Measurements from ENCODE around the gene RAB17.

The RAB17 gene

GRCh38 chr2:237616734-237617586, 26.4 kb upstream of the RAB17 start:
- POLR2A ChIA-PET: no interaction called here
- H3K4me3 ChIP-seq (ENCODE audit: low read depth, low read length): no peak overlapping the region; the same call in 1 of the 2 replicates
- peak; percentile 58 for DNase-seq (ENCODE audit: low read depth, low spot score)

GRCh38 chr2:237616373-237616733, 25.8 kb upstream of the RAB17 start:
- ChIA-PET CTCF (interaction anchor here (1.1 to 1.8 kb wide), 5 partner anchors 14 to 129 kb away, joined by 3 to 10 read pairs (median 4); no protein-coding TSS in a partner anchor), POLR2A (no interaction called here)
- no peak overlapping the region for H3K4me3 ChIP-seq (ENCODE audit: low read depth, low read length)
- TF ChIP-seq CTCF (IDR thresholded peaks at IDR 0.05; ENCODE audit: insufficient read depth, low read length, missing control alignments): no peak
- DNase-seq (ENCODE audit: low read depth, low spot score): no peak

More at GRCh38 chr2:237616734-237617586, 26.4 kb upstream of the RAB17 start:
- TF ChIP-seq CTCF (IDR thresholded peaks at IDR 0.05; ENCODE audit: insufficient read depth, low read length, missing control alignments): no peak
- CTCF ChIA-PET: interaction anchor here (1.1 to 1.8 kb wide), 5 partner anchors 13 to 128 kb away, joined by 3 to 10 read pairs (median 4); no protein-coding TSS in a partner anchor

GRCh38 chr2:237615631-237616249, 25.2 kb upstream of the RAB17 start:
- ChIA-PET CTCF (interaction anchor here (1.1 to 2.7 kb wide), 8 partner anchors 8 to 130 kb away, joined by 3 to 10 read pairs (median 4); no protein-coding TSS in a partner anchor), POLR2A (no interaction called here)
- no peak overlapping the region for H3K4me3 ChIP-seq (ENCODE audit: low read depth, low read length)
- no peak for TF ChIP-seq CTCF (IDR thresholded peaks at IDR 0.05; ENCODE audit: insufficient read depth, low read length, missing control alignments)
- DNase-seq (ENCODE audit: low read depth, low spot score): no peak

GRCh38 chr2:237614151-237614720, 23.7 kb upstream of the RAB17 start:
- ChIA-PET POLR2A (no interaction called here), CTCF (interaction anchor here (1.4 to 2.7 kb wide), 4 partner anchors 9 to 131 kb away, joined by 4 to 10 read pairs (median 8); no protein-coding TSS in a partner anchor)
- no peak for DNase-seq (ENCODE audit: low read depth, low spot score)
- no peak overlapping the region for H3K4me3 ChIP-seq (ENCODE audit: low read depth, low read length)
- no peak for TF ChIP-seq CTCF (IDR thresholded peaks at IDR 0.05; ENCODE audit: insufficient read depth, low read length, missing control alignments)

GRCh38 chr2:237613679-237614078, 23.1 kb upstream of the RAB17 start:
- TF ChIP-seq CTCF (IDR thresholded peaks at IDR 0.05; ENCODE audit: insufficient read depth, low read length, missing control alignments): no peak
- CTCF ChIA-PET: interaction anchor here (2.1 to 2.7 kb wide), 3 partner anchors 9 to 132 kb away, joined by 7 to 10 read pairs (median 8); no protein-coding TSS in a partner anchor
- no peak for DNase-seq (ENCODE audit: low read depth, low spot score)
- H3K4me3 ChIP-seq (ENCODE audit: low read depth, low read length): no peak overlapping the region
- POLR2A ChIA-PET: no interaction called here

Data from AG04449 (cell line).